ENCODE results near the gene SHCBP1L.
A peak's percentile ranks its signal among the peaks of the same experiment; 100 is the strongest.
"Not testable (repeated sequence)": the region's sequence is repeated elsewhere in the genome, so short reads cannot be mapped to it uniquely, and the experiment has no call there.

SHCBP1L gene

DNA sequence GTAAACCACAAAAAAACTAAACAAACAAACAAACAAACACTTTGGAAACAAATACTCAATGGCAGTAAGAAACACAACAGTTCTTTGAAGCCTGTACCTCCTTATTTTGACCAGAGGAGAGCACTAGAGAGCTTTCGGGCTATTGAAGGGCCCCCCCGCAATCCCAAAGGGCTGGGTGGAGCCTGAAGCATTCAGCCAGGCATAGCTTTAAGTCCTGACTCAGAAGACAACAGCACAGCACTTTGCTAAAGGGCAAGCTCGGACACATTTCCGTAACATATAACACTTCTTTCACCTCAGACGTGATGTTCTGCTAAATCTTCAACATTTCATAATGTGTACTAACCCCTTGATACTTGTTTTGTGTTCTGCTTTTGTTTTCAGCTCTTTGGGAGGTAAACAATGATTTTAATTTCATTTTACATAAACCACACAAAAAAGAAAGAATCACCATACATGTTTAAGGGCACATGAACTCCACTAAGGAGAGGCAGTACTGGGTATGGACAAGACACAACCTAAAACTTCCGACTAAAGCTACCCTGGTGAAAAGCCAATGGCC, 9.7 kb upstream of the SHCBP1L start:
- peak overlapping the region; percentile 54 for H3K27ac ChIP-seq
- TF ChIP-seq, protein P1, sequence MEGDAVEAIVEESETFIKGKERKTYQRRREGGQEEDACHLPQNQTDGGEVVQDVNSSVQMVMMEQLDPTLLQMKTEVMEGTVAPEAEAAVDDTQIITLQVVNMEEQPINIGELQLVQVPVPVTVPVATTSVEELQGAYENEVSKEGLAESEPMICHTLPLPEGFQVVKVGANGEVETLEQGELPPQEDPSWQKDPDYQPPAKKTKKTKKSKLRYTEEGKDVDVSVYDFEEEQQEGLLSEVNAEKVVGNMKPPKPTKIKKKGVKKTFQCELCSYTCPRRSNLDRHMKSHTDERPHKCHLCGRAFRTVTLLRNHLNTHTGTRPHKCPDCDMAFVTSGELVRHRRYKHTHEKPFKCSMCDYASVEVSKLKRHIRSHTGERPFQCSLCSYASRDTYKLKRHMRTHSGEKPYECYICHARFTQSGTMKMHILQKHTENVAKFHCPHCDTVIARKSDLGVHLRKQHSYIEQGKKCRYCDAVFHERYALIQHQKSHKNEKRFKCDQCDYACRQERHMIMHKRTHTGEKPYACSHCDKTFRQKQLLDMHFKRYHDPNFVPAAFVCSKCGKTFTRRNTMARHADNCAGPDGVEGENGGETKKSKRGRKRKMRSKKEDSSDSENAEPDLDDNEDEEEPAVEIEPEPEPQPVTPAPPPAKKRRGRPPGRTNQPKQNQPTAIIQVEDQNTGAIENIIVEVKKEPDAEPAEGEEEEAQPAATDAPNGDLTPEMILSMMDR (conservative IDR thresholded peaks at IDR 0.05) = peak; percentile 97

GRCh38 chr1:182960046-182960445, 7.1 kb upstream of the SHCBP1L start:
- TF ChIP-seq, protein P1 (conservative IDR thresholded peaks at IDR 0.05) = no peak
- no peak overlapping the region for H3K27ac ChIP-seq

GRCh38 chr1:182957902-182958395, 5.0 kb upstream of the SHCBP1L start:
- TF ChIP-seq, protein P1 (conservative IDR thresholded peaks at IDR 0.05) = no peak
- no peak overlapping the region for H3K27ac ChIP-seq

GRCh38 chr1:182956708-182957365, 3.9 kb upstream of the SHCBP1L start:
- H3K27ac ChIP-seq = no peak overlapping the region
- TF ChIP-seq, protein P1 (conservative IDR thresholded peaks at IDR 0.05) = no peak

- H3K27ac ChIP-seq = no peak overlapping the region
- TF ChIP-seq, protein P1 (conservative IDR thresholded peaks at IDR 0.05) = no peak
These were observed 2.9 kb upstream of the SHCBP1L start for GRCh38 chr1:182955596-182956588.

DNA sequence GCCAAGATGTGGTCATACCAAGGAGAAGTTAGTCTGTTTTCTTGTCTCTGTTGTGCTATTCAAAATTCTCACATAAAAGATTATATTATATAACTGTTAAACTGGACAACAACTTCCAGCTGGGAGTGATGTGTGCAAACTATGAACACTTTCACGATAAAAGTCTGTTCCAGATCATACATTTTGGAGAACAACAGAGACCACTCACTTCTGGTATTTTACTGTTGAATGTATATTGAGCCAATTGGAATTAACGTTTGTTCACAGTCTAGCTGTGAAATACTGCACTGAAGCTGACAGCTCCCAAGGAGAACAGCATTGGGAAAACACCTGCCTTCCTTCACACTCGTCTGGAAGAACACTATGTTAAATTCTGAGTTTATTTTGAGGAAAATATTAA, 860 bp upstream of the SHCBP1L start:
- no peak overlapping the region for H3K27ac ChIP-seq
- TF ChIP-seq, protein P1 (conservative IDR thresholded peaks at IDR 0.05) = no peak

DNA sequence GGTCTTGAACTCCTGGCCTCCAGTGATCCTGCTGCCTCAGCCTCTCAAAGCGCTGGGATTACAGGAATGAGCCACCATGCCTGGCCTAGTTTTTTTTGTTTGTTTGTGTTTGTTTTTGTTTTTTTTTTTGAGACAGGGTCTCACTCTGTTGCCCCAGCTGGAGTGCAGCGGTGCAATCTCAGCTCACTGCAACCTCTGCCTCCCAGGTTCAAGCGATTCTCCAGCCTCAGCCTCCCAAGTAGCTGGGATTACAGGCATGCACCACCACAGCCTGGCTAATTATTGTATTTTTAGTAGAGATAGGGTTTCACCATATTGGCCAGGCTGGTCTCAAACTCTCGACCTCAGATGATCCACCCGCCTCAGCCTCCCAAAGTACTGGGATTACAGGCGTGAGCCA, 9.6 kb downstream of the SHCBP1L start:
- H3K27ac ChIP-seq = not testable (repeated sequence)

GRCh38 chr1:182942145-182942544, 10.8 kb downstream of the SHCBP1L start:
- not testable (repeated sequence) for H3K27ac ChIP-seq
